SIG-M5 (cell line): ENCODE results near the gene KATNB1.

Experiments
- DNase-seq: peaks from one replicate; lab custom pipeline; 2025; lab: John Stamatoyannopoulos, UW

KATNB1 gene

DNA sequence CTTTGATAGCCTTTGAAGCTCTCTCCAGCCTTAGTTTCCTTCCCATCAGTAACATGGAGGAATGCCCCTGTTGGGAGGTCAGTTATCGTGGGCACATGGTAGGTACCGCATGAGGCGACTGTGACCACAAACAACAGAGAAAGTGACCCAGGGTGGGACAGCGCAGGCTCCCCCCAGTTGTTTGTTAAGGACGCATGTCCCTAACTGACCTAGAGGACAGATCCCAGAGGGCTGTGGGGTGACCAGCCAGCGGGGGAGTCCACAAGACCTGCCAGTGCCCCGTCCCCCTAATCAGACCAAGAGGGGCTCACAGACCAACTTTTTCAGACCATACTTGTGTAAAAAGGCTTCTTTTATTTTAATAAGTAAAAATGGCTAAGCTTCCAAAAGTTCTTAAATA is 22.3 kb downstream of the KATNB1 start:
- DNase-seq: no peak

DNA sequence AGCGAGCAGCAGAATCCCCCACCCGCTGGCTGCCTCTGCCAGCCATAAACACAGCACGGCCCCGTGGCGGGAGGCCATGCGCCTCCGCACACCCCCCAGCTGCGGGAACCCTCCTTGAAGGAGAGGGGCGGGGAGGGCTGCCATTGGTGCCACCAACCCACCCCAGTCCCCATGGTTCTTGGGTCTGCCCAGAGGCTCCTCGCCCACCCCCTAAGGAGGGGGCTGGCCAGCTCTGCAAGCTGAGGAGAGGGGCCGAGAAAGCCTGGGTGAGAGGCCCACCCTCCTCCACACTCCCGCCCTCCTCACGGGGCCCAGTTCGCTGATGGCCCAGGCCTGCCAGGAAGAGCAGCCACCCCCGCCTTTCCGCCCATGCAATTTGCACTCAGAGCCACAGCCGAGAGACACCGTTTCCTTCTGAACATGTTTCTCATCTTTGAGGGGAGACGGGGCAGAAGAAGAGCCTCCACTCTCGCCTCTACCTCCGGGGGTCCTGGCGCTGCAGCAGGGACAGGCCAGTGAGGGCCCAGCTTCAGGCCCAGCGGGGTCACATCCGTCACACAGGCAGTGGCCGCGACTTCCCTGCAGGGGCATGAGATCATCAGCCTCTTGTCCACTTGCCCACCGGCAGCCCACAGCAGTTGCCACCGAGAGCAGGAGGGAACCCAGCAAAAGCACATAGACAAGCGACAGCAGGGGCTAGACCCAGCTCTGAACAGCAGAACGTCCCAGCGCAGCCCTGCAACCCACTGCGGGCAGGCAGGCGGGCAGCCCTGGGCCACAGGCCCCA is 23.0 kb downstream of the KATNB1 start:
- DNase-seq: no peak

DNA sequence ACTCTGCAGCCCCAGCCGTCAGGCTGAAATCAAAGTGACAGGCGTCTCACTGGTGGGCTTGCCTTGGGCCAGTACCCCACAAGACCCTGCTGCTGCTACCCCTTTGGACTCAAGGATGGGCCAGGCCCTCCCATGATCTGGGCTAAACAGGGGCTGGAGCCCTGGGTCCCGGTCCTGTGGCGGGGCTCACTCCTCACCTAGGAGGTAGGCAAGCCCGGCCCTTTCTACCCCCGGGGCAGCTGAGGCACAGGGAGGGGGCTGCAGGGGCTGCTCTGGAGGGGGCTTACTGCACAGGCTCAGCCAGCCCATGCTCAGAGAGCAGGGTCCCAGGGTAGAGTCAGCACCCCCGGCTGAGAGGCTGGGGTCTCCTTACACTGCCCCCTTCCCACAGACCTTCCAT is 23.6 kb downstream of the KATNB1 start:
- DNase-seq: no peak

DNA sequence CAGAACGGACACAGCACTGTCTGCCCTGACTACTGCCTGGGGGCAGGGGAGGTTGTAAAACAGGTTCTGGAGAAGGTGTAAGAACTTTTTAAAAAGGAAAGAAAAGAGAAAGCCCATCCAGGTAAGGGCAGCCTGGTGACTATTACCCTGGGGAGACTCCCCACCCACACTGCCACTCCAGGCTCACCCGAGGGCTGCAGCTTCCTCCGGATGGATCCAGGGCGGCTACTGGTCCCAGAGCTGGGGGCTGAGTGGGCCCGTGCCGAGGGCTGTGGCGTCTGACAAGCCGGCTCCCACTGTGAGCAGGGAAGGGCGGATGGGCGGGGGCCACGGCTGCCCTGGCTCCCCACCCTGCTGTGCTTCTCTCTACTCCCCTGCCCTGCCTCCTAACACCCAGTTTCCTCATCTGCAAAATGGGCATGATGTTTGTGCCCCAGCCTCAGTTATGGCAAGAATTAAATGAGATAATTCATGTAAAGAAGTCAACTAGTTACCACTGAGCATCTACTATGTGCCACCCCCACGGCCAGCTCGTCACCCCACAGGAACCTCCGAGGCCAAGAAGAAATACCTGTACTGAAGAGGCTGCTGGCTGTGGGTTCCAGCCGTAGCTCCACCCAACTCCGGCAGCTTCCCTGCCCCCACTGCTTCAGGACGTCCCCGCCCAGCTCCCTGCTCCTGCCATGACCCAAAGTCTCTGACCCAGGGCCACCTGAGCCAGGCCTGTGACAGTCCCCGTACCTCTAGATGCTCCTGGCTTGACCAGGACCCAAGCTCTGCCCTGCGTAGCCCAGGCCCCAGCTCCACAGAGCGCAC is 24.2 kb downstream of the KATNB1 start:
- DNase-seq: no peak

DNA sequence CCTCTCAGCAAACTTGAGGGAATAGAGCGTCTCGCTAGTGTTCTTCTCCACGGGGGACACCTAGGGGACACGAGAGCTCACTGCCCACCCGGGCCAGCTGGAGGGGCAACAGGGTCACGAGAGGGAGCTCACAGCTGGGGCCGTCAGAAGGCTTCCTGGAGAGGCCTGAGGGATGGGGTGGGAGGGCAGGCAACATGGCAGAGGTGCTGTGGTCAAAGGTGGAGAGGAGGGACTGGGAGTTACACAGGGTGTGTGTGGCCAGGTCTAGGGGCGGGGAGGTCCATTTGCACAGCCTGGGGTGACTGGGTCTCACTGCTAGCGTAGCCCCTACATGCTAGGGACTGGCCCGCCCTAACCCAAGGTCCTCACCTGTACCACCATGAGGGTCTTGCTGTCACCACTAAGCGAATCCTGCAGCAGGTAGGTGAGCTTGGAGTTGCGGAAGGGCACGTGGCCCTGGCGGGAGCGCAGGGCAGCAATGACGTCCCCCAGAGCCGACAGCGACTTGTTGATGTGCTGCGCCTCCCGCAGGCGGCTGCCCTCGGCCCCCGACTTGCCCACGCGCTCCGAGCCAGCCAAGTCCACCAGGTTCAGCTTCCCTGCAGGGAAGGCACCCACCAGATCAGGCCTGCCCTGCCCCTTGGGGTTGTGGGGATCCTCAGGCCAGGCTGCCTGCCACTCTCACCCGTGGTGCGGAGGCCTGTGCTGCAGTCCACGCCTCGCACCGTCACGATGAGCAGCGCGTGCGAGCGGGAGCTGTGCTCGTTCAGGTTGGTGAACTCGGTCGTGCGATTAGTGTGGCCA is 25.0 kb downstream of the KATNB1 start:
- no peak for DNase-seq

DNA sequence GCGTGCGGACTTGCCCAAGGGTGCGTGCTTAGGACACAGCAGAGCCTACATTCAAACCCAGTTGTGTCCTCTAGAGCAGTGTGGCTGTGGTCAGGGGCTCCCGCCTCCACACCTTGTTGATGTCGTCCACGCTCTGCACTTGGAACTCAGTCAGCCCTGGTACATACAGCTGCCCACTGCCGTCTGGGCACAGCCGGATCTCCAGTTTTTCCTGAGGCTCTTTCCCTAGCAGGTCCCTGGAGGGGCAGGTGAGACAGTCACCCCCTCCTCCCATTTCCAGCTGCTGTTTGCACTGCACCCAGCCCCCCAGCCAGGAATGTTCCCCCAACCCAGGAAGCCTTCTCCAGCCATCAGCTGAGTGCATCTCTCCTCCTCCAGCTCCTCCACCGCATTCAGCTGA is 25.7 kb downstream of the KATNB1 start:
- no peak for DNase-seq

DNA sequence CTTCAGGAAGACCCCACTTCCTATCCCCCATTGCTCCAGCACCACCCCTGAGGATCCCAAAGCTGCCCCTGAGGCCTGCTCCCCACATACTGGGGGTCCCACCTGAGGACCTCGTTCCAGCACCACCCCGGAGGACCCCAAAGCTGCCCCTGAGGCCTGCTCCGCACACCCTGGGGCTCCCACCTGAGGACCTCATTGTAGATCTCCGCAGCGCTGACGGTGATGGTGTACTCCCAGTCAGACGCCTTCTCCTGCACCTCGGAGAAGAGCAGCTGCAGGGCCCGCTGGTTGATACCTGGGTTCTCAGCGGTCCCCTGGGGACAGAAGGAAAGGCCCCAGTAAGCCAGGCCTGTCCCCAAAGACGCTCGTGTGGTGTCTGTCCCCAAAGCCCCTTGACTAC is 26.4 kb downstream of the KATNB1 start:
- no peak for DNase-seq

DNA sequence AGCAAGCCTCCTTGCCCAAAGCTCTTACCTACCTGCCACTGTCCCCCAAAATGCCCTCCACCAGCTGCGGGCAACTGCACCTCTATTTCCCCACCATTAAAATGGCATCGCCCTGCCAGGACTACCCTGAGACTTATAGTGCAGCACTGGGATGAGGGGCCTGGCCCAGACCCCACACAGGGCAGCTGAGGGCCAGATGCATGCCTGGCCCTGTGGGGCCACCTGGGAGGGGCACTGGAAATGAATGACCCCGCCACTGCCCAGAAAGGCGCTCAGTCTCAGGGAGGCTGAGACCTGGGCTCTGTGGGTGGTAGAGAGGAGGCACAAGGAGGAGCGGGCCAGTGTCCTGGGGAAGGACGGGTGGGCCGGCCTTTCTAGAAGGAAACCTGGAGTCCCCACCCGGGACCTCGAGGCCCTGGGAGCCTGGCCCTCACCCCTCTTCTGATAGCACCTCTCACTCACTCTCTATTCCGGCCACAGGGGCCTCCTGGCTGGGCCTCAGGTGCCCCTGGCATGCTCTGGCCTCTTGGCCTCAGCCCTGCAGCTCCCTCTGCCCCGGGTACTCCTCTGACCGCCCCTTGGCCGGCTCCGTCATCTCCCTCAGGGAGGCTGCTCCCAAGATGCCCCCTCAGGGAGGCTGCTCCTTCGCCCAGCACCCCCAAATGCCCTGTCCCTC is 26.9 kb downstream of the KATNB1 start:
- no peak for DNase-seq

DNA sequence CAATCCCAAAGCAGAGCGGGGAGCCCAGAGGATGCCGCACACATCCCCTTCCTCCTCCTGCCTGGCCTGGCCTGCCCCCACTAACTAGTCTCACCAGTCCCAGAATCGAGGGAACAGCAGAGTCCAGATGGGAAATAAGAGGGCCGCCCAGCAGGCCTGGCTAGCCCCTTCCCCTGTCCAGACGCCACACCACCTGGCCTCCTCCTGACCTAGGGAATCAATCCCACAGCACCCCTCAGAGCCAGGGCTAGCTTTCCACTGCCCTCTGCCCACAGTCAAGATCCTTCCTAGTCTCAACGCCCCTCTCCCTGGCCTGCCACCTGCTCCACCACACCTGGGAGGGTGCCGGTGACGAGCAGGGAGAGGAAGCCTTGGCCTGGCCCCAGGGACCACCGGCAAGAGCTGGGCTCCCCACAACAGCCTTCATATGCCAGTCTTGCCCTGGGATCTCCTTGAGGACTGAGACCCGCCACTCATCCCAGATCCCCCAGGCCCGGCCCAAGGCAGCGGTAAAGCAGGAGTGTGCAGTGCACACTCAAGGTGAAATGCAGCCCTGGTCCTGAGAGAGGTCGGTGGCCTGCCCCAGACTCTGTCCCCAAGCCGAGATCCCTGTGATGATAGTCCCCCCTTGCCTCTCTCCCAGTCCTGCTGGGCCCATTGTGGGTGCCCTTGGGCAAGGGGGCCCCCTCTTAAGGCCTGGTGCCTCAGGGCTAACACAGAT is 27.9 kb downstream of the KATNB1 start:
- DNase-seq: no peak

DNA sequence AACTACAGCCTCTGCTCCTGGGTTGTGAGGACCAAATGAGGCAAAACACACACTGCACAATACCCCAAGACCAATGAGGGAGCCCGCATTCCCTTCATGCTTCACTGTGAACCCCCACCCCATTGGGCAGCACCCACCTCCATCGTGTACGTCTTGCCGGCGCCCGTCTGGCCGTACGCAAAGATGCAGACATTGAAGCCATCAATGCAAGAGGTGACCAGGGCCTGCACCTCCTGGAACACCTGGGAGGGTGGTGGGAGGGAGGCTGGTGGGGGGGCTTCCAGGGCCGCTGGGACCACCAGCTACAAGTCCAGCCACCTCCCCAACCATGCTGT is 28.4 kb downstream of the KATNB1 start:
- no peak for DNase-seq

DNA sequence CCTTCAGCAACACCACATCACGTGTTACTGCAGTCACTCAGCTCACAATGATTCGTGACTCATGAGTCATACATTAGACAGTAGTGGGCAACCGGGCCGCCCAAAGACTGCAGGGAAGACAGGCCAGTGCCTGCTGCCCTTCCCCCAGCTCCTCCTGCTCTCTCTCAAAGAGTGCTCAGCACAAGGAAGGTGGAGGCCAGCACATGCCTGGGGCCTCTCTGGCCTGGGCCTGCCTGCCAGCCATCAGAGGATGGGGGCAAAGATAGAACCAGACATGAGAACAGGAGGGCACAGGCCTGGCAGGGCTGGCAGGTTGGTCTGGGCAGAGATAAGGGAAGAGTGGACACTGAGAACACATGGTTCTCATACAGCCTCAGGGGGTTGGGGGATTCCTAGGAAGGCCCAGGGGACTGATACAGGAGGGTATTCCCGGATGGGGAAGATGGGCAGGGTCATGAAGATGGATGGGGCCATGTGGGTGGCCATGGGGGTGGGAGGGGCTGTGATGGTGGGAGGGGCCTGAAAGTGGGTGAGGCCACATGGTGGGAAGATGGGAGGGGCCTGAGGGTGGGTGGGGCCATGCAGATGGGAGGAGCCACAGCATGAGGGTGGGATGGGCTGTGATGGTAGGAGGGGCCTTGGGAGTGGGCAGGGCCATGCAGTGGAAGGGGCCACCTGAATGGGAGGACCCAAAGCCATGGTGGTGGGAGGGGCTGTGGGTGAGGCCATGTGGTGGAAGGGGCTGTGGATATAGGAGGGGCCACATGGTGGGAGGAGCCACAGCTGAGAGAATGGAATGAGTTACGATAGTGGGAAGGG is 29.0 kb downstream of the KATNB1 start:
- no peak for DNase-seq

DNA sequence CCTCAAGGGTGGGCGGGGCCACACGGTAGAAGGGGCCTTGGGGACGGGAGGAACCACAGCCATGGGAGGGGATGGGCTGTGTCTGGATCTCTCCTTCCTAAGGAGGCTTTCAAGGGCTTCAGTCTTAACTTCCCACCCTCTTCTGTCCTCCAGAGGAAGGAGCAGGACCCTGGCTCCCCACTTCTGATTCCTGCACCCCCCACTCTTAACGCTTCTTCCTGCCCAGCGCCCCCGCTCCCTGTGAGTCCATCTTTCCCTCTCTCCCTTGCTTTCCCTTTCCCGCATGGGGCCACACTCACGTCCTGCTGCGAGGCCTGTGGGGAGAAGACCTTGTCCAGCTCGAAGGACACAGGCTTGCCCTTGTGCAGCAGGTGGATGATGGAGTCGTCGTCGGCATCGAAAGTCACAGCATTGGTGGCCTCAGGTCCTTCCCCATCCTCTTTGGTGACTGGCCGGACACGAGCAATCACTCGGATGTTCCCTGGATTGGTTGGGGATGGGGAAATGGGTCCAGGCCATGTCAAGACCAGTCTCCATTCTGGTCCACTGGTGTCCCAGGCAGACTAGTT is 29.7 kb downstream of the KATNB1 start:
- no peak for DNase-seq

DNA sequence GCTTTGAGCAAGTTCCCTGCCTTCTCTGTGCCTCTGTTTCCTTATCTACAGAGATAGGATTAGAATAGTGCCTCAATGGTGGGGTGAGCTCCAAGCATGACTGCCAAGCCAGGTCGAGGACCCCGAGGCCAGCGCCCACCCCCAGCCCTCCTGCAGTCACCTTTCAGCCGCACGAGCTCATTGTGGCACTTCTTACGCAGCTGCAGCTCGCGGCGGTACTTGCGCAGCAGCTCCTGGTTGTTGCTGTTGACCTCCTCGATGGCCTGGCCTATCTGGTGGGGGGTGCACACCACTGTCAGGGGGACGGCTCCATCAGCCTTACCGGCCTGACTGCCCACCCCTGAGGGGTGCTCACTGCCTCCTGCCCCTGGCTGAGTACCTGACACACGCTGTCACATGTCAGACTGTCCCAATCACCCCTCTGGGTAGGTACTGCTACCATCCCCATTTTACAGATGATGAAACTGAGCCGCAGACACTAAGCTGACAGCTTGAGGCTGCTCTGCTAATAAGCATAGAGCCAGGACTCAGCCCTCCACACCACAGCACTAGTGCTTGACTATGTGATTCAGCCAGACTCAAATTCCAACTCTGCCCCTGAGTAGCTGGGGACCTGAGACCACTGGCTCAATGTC is 31.3 kb downstream of the KATNB1 start:
- DNase-seq: no peak

DNA sequence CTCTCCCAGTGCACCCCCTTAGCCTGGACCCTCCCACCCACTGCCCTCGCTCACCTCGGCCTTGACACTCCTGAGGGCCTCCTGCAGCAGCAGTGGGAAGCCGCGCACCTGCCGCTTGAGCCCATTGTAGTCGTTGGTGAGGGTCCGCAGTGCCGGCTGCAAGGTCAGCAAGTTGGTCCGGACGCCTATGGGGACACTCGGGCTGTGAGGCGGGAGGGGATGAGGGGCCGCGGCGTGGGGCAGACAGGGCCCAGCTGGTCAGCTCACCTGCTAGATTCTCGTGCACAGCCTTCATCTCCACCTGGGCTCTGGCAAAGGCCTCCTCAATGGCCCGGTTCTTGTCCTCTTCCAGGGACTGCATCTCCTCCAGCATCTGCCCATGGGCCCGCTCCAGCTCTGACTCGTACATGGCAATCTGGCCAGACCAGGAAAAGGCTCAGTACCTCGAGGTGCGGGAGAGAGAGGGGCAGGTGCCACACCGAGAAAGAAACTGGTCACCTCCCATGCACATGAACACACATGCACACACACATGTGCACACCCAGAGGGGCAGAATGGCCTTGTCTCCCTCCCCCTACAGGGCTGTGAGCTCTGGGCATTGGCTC is 34.1 kb downstream of the KATNB1 start:
- DNase-seq: no peak

DNA sequence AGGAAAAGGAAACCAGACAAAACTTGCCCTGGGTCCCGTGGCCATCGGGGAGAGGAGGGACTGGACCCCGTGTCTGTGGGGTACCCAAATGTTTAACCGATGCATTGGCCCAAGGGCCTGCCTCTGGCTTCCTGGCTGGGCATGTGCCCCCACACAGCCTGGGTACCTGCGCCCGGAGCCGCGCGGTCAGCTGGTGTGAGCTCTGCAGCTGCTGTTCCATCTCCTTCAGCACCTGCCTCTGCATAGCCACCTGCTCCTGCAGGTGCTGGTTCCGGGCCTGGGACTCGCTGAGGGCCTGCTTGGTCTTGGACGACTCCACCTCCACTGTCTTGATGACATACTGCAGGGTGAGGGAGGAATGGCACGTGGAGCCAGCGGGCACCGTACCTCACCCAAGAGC is 34.8 kb downstream of the KATNB1 start:
- no peak for DNase-seq

DNA sequence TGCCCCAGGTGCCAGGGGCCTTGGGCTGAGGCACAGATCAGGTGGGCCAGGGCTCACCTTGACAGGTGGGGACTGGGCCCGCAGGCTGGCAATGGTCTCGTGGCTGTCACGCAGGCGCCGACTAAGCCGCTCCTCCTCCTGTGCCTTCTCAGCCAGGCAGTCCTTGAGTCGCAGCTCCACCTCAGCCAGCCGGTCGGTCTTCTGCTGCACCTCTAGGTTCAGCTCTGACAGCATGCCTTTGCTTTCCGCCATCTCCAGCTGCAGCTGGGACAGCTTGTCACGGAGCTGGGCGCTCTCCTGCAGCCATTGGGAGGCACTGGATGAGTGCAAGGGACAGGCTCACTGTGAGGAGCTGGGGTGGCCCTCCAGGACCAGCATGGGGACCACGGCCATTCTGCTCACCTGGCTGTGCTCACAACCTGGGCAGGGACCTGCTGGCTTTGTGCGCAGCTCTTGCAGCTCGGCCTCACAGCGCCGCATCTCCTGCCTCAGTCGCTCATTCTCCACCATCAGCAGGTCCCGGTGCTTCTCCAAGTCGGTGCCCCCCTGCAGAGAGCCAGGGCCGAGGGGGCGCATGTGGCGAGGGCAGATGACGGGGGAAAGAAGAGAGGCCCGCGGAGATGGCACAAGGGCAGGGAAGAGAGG is 35.7 kb downstream of the KATNB1 start:
- DNase-seq: no peak

DNA sequence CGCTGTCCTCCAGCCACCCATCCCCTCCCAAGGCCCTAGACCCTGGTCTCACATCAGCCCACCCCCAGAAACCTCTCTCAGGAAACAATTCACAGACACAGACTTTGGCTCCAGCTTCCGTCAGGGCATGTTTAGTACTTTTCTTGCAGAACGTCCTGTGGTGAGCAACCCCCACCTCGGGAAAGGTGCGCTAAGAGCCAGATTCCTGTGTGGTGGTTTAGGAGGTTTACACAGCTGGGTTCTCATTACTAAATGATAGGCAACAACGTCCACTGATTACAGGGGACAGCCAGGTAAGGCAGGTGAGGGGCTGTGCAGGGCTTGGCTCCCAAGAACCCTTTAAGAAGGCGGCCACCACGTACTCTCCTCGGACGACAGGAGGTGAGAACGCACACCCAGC is 37.4 kb downstream of the KATNB1 start:
- no peak for DNase-seq

DNA sequence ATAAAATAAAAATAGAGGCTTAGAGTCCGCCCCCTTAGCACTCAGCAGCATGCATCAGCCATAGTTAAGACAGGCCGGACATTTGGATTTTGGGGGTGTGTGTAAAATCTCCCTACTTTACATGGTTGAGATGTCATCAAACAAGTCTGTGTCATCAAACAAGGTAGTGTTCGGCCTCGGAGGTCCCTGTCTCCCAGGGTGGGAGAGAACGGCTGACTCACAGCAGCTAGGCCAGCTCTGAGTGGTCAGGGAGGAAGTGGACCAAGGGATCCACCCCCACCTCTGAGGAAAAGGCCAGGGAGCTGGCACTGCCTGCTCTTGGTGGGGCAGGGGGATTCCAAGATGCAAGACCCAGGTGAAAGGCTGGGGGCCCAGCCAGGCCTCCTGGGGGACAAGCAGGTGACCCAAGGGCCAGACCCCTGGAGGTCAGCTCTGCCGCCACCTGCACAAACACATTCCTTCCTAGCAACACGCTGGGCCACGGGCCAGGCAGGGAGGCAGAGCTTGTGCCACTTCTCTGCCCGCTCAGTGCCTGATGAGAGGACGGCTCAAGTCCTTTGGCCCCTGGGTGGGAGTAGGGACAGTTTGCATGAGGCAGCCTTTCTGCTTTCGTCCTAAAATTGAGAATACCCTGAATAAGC is 38.2 kb downstream of the KATNB1 start:
- DNase-seq: no peak
